K562 (cell line): ENCODE results near the gene S100A2. TPM values are rescaled to one million over a fixed set of nuclear protein-coding genes. Genes with fewer than 3 reads are reported as not detected.

ENCODE experiments used
- ARID3B ChIP-seq: fragments of 250-450 bp; sonication (Bioruptor Pico); IDR thresholded peaks from 2 replicates; pipeline ENCODE4 v1.4.0; 2020; ENCODE audit warnings: borderline replicate concordance
- ARID4B ChIP-seq: sonication (generic); formaldehyde crosslinking; IDR thresholded peaks from 2 replicates; pipeline ENCODE4 v1.8.0; 2022; ENCODE audit warnings: mild to moderate bottlenecking, missing genetic modification reagents
- CTCFL ChIP-seq: IDR thresholded peaks from 2 replicates; pipeline ENCODE4 v1.6.1; 2011; ENCODE audit warnings: borderline replicate concordance, low read depth, mild to moderate bottlenecking, moderate library complexity, low read length; ENCODE audit not compliant: insufficient read depth, poor library complexity, severe bottlenecking
- DDX20 ChIP-seq: fragments of 450-650 bp; IDR thresholded peaks from 2 replicates; pipeline ENCODE4 v1.6.1; 2016; ENCODE audit warnings: missing genetic modification characterization, low read depth, mild to moderate bottlenecking, missing compliant biosample characterization, moderate library complexity
- FOXJ2 ChIP-seq: fragments of 200-800 bp; sonication (Bioruptor generic); IDR thresholded peaks from 2 replicates; pipeline ENCODE4 v1.6.1; 2016; ENCODE audit warnings: missing genetic modification characterization, missing compliant biosample characterization
- ILK ChIP-seq: fragments of 450-650 bp; IDR thresholded peaks from 2 replicates; pipeline ENCODE4 v1.6.1; 2016; ENCODE audit warnings: missing genetic modification characterization, low read depth, mild to moderate bottlenecking, missing compliant biosample characterization, moderate library complexity, borderline replicate concordance
- MBD1 ChIP-seq: fragments of 250-450 bp; sonication (Bioruptor Pico); IDR thresholded peaks from 2 replicates; pipeline ENCODE4 v1.8.0; 2022; ENCODE audit warnings: inconsistent platforms
- RUNX1 ChIP-seq: sonication (generic); IDR thresholded peaks from 2 replicates; pipeline ENCODE4 v1.6.1; 2016; ENCODE audit warnings: antibody characterized with exemption, low read depth
- SMARCC2 ChIP-seq: fragments of 450-650 bp; IDR thresholded peaks from 2 replicates; pipeline ENCODE4 v1.6.1; 2017; ENCODE audit warnings: antibody characterized with exemption, moderate library complexity, mild to moderate bottlenecking, low read depth
- SNAPC5 ChIP-seq: fragments of 250-450 bp; sonication (Bioruptor Pico); IDR thresholded peaks from 2 replicates; pipeline ENCODE4 v1.8.0; 2021; ENCODE audit warnings: moderate library complexity, mild to moderate bottlenecking, inconsistent platforms
- ZBTB11 ChIP-seq, 3 experiments: fragments of 200-800 bp in 1 of 3; fragments of 250-450 bp in 1 of 3; fragments of 450-650 bp in 1 of 3; sonication (Bioruptor Pico) in 1 of 3; sonication (Bioruptor generic) in 1 of 3; formaldehyde crosslinking in 1 of 3; IDR thresholded peaks; 2 replicates each; pipeline versions ENCODE4 v1.6.1 to v1.8.0; 2016 to 2022; ENCODE audit warnings: mild to moderate bottlenecking in 2 of 3, missing genetic modification characterization in 2 of 3, missing compliant biosample characterization in 1 of 3, moderate library complexity in 1 of 3
- ZNF212 ChIP-seq: fragments of 450-650 bp; formaldehyde crosslinking; IDR thresholded peaks from 2 replicates; pipeline ENCODE4 v1.4.0; 2020; ENCODE audit warnings: mild to moderate bottlenecking
- ZNF668 ChIP-seq: fragments of 250-450 bp; sonication (Bioruptor Pico); IDR thresholded peaks from 2 replicates; pipeline ENCODE4 v1.8.0; 2022; ENCODE audit warnings: mild to moderate bottlenecking, inconsistent platforms
- polyA plus RNA-seq, 8 experiments: library from polyadenylated mRNA; depleted of rRNA in 4 of 8; stranded (reverse) in 5 of 8; unstranded in 3 of 8; fragments of >200 nt; fragmentation: Nextera tagmentation in 2 of 8; fragmentation: Illumina TruSeq in 1 of 8; extraction: Ambion mirVana in 2 of 8; extraction: Trizol in 1 of 8; gene quantifications; 2 replicates each; pipeline versions ENCODE4 v1.2.1 to v1.2.3, GENCODE V29; 2011 to 2014; ENCODE audit warnings: inconsistent platforms in 1 of 8, missing spikeins in 1 of 8
- total RNA-seq, 7 experiments: library from RNA; depleted of rRNA in 6 of 7; stranded (reverse); fragments of >200 nt in 6 of 7; fragmentation: Illumina TruSeq in 2 of 7; extraction: Trizol in 2 of 7; gene quantifications; 2 replicates each; pipeline versions ENCODE4 v1.2.1 to v1.2.3, GENCODE V29; 2011 to 2021; ENCODE audit warnings: low replicate concordance in 1 of 7

The S100A2 gene
- total and polyA plus RNA-seq, 9 of the 15 experiments (the other 6 are each of a cell fraction or from before 2014, with no cell fraction given) = 0.28 to 0.65 (median 0.44) TPM; not detected in 4

GRCh38 chr1:153592748-153593147 lies 27.1 kb upstream of the S100A2 start (continued):
- TF ChIP-seq ARID3B (CRISPR knock-in tag) (no peak), ZNF212 (CRISPR knock-in tag) (no peak), DDX20 (tag) (no peak), MBD1 (CRISPR knock-in tag) (no peak), CTCFL (no peak), RUNX1 (no peak), ZNF668 (CRISPR knock-in tag) (no peak), FOXJ2 (no peak), ARID4B (CRISPR knock-in tag) (no peak), ZBTB11 (CRISPR knock-in tag; IDR thresholded peaks at IDR 0.05) (no peak), SMARCC2 (no peak), SNAPC5 (no peak), ILK (tag) (no peak)
